Prostate gland (tissue), 2 donors: ENCODE measurements around the gene EIF3F. TPM values are rescaled to one million over a fixed set of nuclear protein-coding genes. Genes with fewer than 3 reads are reported as not detected.
A peak's percentile ranks its signal among the peaks of the same experiment; 100 is the strongest.

Experiments
- DNase-seq: peaks from one replicate; pipeline ENCODE4 v3.0.0-alpha.2; 2019; ENCODE audit warnings: low spot score
- H3K27ac ChIP-seq, 2 donors: fragments of 200-600 bp; sonication (generic); 2 replicates each; pipeline ENCODE4 v1.5.1; 2017 to 2019
- H3K27me3 ChIP-seq: fragments of 200-600 bp; sonication (generic); replicated peaks from 2 replicates; pipeline ENCODE4 v1.5.1; 2019; ENCODE audit not compliant: insufficient read depth
- H3K36me3 ChIP-seq, 2 donors: fragments of 200-600 bp; sonication (generic); 1 replicate in 1 of 2; 2 replicates in 1 of 2; pipeline versions ENCODE4 v1.5.1 to v1.8.1; 2017 to 2019
- H3K4me1 ChIP-seq: fragments of 200-600 bp; sonication (generic); replicated peaks from 2 replicates; pipeline ENCODE4 v1.5.1; 2019
- H3K4me3 ChIP-seq, 2 donors: fragments of 200-600 bp; sonication (generic); 2 replicates each; pipeline ENCODE4 v1.5.1; 2017 to 2019
- H3K9me3 ChIP-seq: fragments of 200-600 bp; sonication (generic); 2 replicates; pipeline ENCODE4 v1.5.1; 2017
- POLR2A ChIP-seq: fragments of 450-650 bp; IDR thresholded peaks from one replicate; pipeline ENCODE4 v1.6.1; 2016; ENCODE audit warnings: antibody characterized with exemption, mild to moderate bottlenecking
- POLR2AphosphoS5 ChIP-seq: sonication (generic); formaldehyde crosslinking; IDR thresholded peaks from one replicate; pipeline ENCODE4 v1.6.1; 2017; ENCODE audit warnings: antibody characterized with exemption
- WGBS: methylation state at CpG from one replicate; pipeline ENCODE4 v1.1.5; 2018; 5-methylcytosine and 5-hydroxymethylcytosine counted together
- intact Hi-C: fragments of 100-400 bp; cut with DNase I; formaldehyde crosslinking; loops from one replicate; pipeline ENCODE4 v1.14.2; 2022
- total RNA-seq, 2 donors: library from RNA; depleted of rRNA; stranded (reverse); fragments of >200 nt; gene quantifications; one replicate each; pipeline ENCODE4 v1.1.0, GENCODE V29; 2016
- TF ChIP-seq, protein P1 (sequence below), 4 experiments: fragments of 200-600 bp in 2 of 4; fragments of 450-650 bp in 2 of 4; sonication (generic) in 2 of 4; IDR thresholded peaks; 1 replicate in 3 of 4; 2 replicates in 1 of 4; pipeline ENCODE4 v1.5.1; 2016 to 2019; ENCODE audit warnings: antibody characterized with exemption in 4 of 4, mild to moderate bottlenecking in 2 of 4, moderate library complexity in 2 of 4

Gene EIF3F
- total RNA-seq, 2 donors from 2014 or later, result 321 to 473 TPM

DNA sequence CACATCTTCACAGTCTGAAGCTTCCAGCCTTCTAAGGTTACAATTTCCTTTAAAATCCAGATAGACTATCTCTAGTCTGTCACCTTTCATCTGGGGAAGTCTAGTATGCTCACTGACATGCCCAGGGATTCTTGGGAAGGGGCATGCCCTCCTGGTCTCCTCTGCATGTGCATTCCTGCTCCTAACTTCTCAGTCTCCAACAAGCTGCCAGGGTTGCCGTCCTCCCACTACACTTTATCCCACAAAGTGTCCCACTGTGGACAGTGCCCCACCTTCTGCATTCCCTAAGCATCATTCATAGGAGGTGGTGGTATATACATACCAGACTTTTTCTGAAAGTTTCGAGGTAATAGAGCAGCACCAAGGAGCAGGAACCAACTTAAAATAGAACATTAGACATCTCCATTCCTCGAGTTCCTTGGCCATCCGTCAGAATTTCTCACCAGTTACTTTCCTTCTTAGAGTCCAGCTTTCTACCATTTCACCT, 28.7 kb downstream of the EIF3F start:
- H3K9me3 ChIP-seq, result no peaks in the 10 kb centered on the region
- TF ChIP-seq POLR2AphosphoS5 (no peak), POLR2A (no peak)
- TF ChIP-seq, protein P1, sequence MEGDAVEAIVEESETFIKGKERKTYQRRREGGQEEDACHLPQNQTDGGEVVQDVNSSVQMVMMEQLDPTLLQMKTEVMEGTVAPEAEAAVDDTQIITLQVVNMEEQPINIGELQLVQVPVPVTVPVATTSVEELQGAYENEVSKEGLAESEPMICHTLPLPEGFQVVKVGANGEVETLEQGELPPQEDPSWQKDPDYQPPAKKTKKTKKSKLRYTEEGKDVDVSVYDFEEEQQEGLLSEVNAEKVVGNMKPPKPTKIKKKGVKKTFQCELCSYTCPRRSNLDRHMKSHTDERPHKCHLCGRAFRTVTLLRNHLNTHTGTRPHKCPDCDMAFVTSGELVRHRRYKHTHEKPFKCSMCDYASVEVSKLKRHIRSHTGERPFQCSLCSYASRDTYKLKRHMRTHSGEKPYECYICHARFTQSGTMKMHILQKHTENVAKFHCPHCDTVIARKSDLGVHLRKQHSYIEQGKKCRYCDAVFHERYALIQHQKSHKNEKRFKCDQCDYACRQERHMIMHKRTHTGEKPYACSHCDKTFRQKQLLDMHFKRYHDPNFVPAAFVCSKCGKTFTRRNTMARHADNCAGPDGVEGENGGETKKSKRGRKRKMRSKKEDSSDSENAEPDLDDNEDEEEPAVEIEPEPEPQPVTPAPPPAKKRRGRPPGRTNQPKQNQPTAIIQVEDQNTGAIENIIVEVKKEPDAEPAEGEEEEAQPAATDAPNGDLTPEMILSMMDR (IDR thresholded peaks at IDR 0.05), result no peak

DNA sequence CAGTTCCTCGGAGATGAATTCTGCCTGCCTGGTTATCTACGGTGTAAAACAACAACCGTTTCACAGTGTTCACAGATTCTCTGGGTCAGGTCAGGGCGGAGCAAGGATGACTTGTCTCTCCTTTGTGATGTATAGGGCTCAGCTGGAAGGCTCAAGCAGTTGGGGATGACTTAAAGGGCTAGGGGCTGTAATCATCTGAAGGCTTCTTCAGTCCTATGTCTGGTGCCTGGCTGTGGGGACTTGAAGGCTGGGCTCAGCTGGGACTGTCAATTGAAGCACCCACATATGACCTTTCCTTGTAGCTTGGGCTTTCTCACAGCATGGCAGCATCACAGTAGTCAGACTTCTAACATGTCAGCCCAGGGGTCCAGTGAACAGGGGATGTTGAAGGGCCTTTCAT, 29.3 kb downstream of the EIF3F start:
- no peak overlapping the region for H3K27ac ChIP-seq
- WGBS, result 27% methylated on average over 4 of the region's 4 CpGs
- H3K9me3 ChIP-seq, result no peaks in the 10 kb centered on the region
- no peak overlapping the region for H3K4me3 ChIP-seq
- intact Hi-C loops, result no loop called here
- no peaks in the 10 kb centered on the region for H3K27me3 ChIP-seq
- no peaks in the 10 kb centered on the region for H3K4me1 ChIP-seq
- H3K36me3 ChIP-seq, result no peaks in the 10 kb centered on the region
- DNase-seq, result no peak
- no peak for TF ChIP-seq POLR2AphosphoS5
- TF ChIP-seq, protein P1 (IDR thresholded peaks at IDR 0.05), result no peak

More for the DNA sequence above, 28.7 kb downstream of the EIF3F start:
- H3K36me3 ChIP-seq, result no peaks in the 10 kb centered on the region
- 67% methylated on average over 4 of the region's 4 CpGs for WGBS
- H3K4me1 ChIP-seq, result no peaks in the 10 kb centered on the region
- intact Hi-C loops, result no loop called here
- no peak overlapping the region for H3K4me3 ChIP-seq
- no peak overlapping the region for H3K27ac ChIP-seq
- no peaks in the 10 kb centered on the region for H3K27me3 ChIP-seq
- DNase-seq, result no peak

DNA sequence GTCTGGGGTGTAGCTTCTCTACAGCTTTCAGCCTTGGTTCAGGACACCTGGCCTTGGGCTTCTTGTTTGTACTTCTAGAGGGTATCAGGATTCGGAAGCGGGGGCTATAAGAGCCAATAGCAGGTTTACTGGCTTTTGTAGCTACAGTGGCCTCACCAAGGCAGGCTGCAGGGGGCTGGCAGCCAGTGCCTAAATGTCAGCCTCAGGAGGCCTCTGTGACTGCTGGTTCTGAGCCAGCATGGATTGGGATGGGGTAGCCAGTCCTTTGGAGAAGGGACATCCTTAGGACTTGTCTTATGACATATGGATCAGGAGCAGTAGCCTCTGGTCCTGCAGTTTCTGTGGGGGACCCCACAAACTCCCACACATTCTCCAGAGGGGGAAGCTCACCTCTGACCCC, 29.9 kb downstream of the EIF3F start:
- H3K36me3 ChIP-seq, result no peaks in the 10 kb centered on the region
- no peaks in the 10 kb centered on the region for H3K27me3 ChIP-seq
- no peaks in the 10 kb centered on the region for H3K9me3 ChIP-seq
- WGBS, result 93% methylated on average over 2 of the region's 2 CpGs
- H3K4me3 ChIP-seq, result no peak overlapping the region
- intact Hi-C loops, result no loop called here
- H3K27ac ChIP-seq, result no peak overlapping the region
- H3K4me1 ChIP-seq, result no peaks in the 10 kb centered on the region
- no peak for DNase-seq
- TF ChIP-seq, protein P1 (IDR thresholded peaks at IDR 0.05), result no peak
- TF ChIP-seq POLR2AphosphoS5 (no peak), POLR2A (no peak)

DNA sequence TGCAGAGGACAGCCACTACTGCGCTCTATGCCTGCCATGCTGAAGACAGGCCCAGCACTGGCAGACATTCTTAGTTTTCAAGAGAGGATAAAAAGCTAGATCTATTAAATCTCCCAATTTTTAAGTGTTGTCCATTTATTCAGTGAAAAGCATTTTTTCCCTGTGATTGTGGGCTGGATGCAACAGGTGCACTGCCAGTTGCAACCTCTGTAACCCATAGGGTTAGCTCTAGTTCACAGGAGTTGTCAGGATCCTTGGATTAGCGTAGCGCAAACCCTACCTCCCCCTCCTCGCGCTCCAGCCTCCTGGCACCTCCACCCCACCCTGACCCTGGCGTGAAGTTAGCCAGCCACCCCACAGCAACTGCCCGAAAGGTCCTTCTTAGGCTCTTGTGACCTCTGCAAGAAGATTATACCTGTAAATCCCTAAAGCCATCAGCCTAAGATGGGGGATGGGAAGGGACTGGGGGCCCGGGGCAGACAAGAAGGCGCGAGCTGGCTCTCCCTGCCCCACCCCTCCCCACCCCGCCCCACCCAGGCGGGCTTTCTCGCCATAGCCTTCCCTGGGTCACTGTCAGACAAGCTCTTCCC, 30.9 kb downstream of the EIF3F start:
- no peaks in the 10 kb centered on the region for H3K4me1 ChIP-seq
- H3K27ac ChIP-seq, result peak overlapping the region; percentile 76 to 77
- no peaks in the 10 kb centered on the region for H3K36me3 ChIP-seq
- no peaks in the 10 kb centered on the region for H3K27me3 ChIP-seq
- 40% methylated on average over 13 of the region's 13 CpGs for WGBS
- peak overlapping the region in 1 of 2 donors; percentile 45 for H3K4me3 ChIP-seq
- no peaks in the 10 kb centered on the region for H3K9me3 ChIP-seq
- TF ChIP-seq POLR2A, result no peak
- TF ChIP-seq, protein P1 (IDR thresholded peaks at IDR 0.05), result no peak
- TF ChIP-seq POLR2AphosphoS5, result no peak
- no peak for DNase-seq
- intact Hi-C loops, result no loop called here
